H1 (cell line): Measurements from ENCODE around the gene P3H4. TPM values are rescaled to one million over a fixed set of nuclear protein-coding genes. Genes with fewer than 3 reads are reported as not detected.

Source experiments
- ATF3 ChIP-seq: IDR thresholded peaks from 2 replicates; pipeline ENCODE4 v1.6.1; 2011; ENCODE audit warnings: low read depth, mild to moderate bottlenecking, low read length; ENCODE audit not compliant: insufficient read depth
- BACH1 ChIP-seq: IDR thresholded peaks from 2 replicates; pipeline ENCODE4 v1.6.1; 2012; ENCODE audit warnings: low read length, improper control_type of control experiment
- BCL11A ChIP-seq, 2 experiments: IDR thresholded peaks; one replicate each; pipeline ENCODE4 v1.6.1; 2011; ENCODE audit warnings: low read depth in 2 of 2, low read length in 2 of 2, mild to moderate bottlenecking in 2 of 2
- BRCA1 ChIP-seq: IDR thresholded peaks from 2 replicates; pipeline ENCODE4 v1.6.1; 2012; ENCODE audit warnings: low read depth, low read length, improper control_type of control experiment
- CHD1 ChIP-seq: IDR thresholded peaks from 2 replicates; pipeline ENCODE4 v1.6.1; 2012; ENCODE audit warnings: low read depth, low read length, improper control_type of control experiment
- CREB1 ChIP-seq: IDR thresholded peaks from 2 replicates; pipeline ENCODE4 v1.6.1; 2012; ENCODE audit warnings: inconsistent platforms
- CTBP2 ChIP-seq: IDR thresholded peaks from 2 replicates; pipeline ENCODE4 v1.7.0; 2011; ENCODE audit warnings: borderline replicate concordance, mild to moderate bottlenecking, moderate library complexity, mixed read lengths, low read length; ENCODE audit not compliant: insufficient read depth, insufficient read length
- EGR1 ChIP-seq: IDR thresholded peaks from 2 replicates; pipeline ENCODE4 v1.6.1; 2011; ENCODE audit warnings: low read depth, low read length, borderline replicate concordance
- GABPA ChIP-seq: IDR thresholded peaks from 2 replicates; pipeline ENCODE4 v1.6.1; 2011; ENCODE audit warnings: mild to moderate bottlenecking, low read length, moderate library complexity, borderline replicate concordance; ENCODE audit not compliant: insufficient read depth
- HDAC2 ChIP-seq, 2 experiments: fragments of 300-600 bp in 1 of 2; sonication (generic) in 1 of 2; IDR thresholded peaks; 2 replicates each; pipeline ENCODE4 v1.6.1; 2011 to 2012; ENCODE audit warnings: low read depth in 2 of 2, low read length in 2 of 2, mild to moderate bottlenecking in 2 of 2, moderate library complexity in 2 of 2, borderline replicate concordance in 1 of 2, inconsistent platforms in 1 of 2
- HDAC6 ChIP-seq: IDR thresholded peaks from one replicate; pipeline ENCODE4 v1.7.1; 2012; ENCODE audit warnings: low read depth, mild to moderate bottlenecking, inconsistent platforms, low read length, moderate library complexity
- JUND ChIP-seq: IDR thresholded peaks from 2 replicates; pipeline ENCODE4 v1.6.1; 2011; ENCODE audit warnings: mild to moderate bottlenecking, improper control_type of control experiment, low read length
- KDM5A ChIP-seq: fragments of 200-600 bp; IDR thresholded peaks from 2 replicates; pipeline ENCODE4 v1.7.1; 2012; ENCODE audit warnings: mild to moderate bottlenecking, low read length, inconsistent platforms, mixed read lengths
- NANOG ChIP-seq: IDR thresholded peaks from 2 replicates; pipeline ENCODE4 v1.6.1; 2011; ENCODE audit warnings: low read length, low read depth, mild to moderate bottlenecking, inconsistent platforms; ENCODE audit not compliant: insufficient read depth, poor library complexity, severe bottlenecking
- POLR2A ChIP-seq, 2 experiments: IDR thresholded peaks; 1 replicate in 1 of 2; 2 replicates in 1 of 2; pipeline ENCODE4 v1.6.1; 2011; ENCODE audit warnings: low read depth in 2 of 2, low read length in 2 of 2, mild to moderate bottlenecking in 2 of 2; ENCODE audit errors: control extremely low read depth in 1 of 2
- POU5F1 ChIP-seq: IDR thresholded peaks from 2 replicates; pipeline ENCODE4 v1.6.1; 2011; ENCODE audit warnings: low read depth, mild to moderate bottlenecking, low read length, moderate library complexity
- RFX5 ChIP-seq: IDR thresholded peaks from 2 replicates; pipeline ENCODE4 v1.6.1; 2011; ENCODE audit warnings: low read depth, low read length, improper control_type of control experiment, borderline replicate concordance
- RNF2 ChIP-seq: fragments of 200-900, 300-1000 bp; sonication (generic); IDR thresholded peaks from 2 replicates; pipeline ENCODE4 v1.7.1; 2016; ENCODE audit warnings: borderline replicate concordance, low read depth, mild to moderate bottlenecking, antibody characterized with exemption, low read length; ENCODE audit not compliant: poor library complexity, severe bottlenecking; ENCODE audit errors: missing control alignments
- SAP30 ChIP-seq: fragments of 300-600 bp; sonication (generic); IDR thresholded peaks from 2 replicates; pipeline ENCODE4 v1.7.1; 2012; ENCODE audit warnings: low read length, moderate library complexity, mild to moderate bottlenecking, inconsistent platforms; ENCODE audit not compliant: insufficient read depth, insufficient replicate concordance
- SP4 ChIP-seq: IDR thresholded peaks from 2 replicates; pipeline ENCODE4 v1.6.1; 2012; ENCODE audit warnings: low read length, inconsistent platforms
- TBP ChIP-seq: IDR thresholded peaks from 2 replicates; pipeline ENCODE4 v1.6.1; 2011; ENCODE audit warnings: low read depth, low read length, improper control_type of control experiment
- YY1 ChIP-seq: IDR thresholded peaks from 2 replicates; pipeline ENCODE4 v1.6.1; 2011; ENCODE audit warnings: low read depth, mild to moderate bottlenecking, low read length
- ZNF274 ChIP-seq: IDR thresholded peaks from 2 replicates; pipeline ENCODE4 v1.7.0; 2012; ENCODE audit warnings: low read length, borderline replicate concordance; ENCODE audit errors: extremely low read depth
- polyA plus RNA-seq, 7 experiments: library from polyadenylated mRNA; depleted of rRNA in 3 of 7; stranded (reverse) in 5 of 7; unstranded in 2 of 7; fragments of >200 nt in 5 of 7; fragments of 200-250 nt in 2 of 7; gene quantifications; 1 replicate in 5 of 7; 2 replicates in 1 of 7; 4 replicates in 1 of 7; pipeline versions ENCODE4 v1.2.1 to v1.2.3, GENCODE V29; 2011 to 2013; ENCODE audit warnings: missing spikeins in 2 of 7, mixed read lengths in 2 of 7
- total RNA-seq: library from RNA; stranded (reverse); fragmentation: NEBNext Ultra II Directional; extraction: Animal tissue kit (Norgen Biotek cat#: 25700); gene quantifications from 2 replicates; pipeline ENCODE4 v1.2.1, GENCODE V29; 2021

The P3H4 gene
- total and polyA plus RNA-seq, 2 of the 8 experiments (the other 6 are each of a cell fraction or from before 2014, with no cell fraction given): 23.4 to 26.7 TPM

- TF ChIP-seq GABPA (0 out of 2 replicates have a peak, but pooled peaks have one; percentile 13), TBP (peak; percentile 19; the same call in 1 of the 2 replicates), NANOG (no peak), CTBP2 (no peak), EGR1 (peak; percentile 82), POU5F1 (no peak), HDAC2 (IDR thresholded peaks at IDR 0.05; ENCODE audit: borderline replicate concordance in 1 of 2, low read depth in 2 of 2, low read length in 2 of 2) (peak in 1 of 2 experiments; percentile 23; a peak in 1 of 4 replicates), JUND (0 out of 2 replicates have a peak, but pooled peaks have one; percentile 6), YY1 (no peak), BRCA1 (no peak), BCL11A (IDR thresholded peaks at IDR 0.05; ENCODE audit: low read depth in 2 of 2, low read length in 2 of 2) (no peak), CREB1 (no peak; the same call in 1 of the 2 replicates), BACH1 (peak; percentile 71; the same call in 1 of the 2 replicates), SAP30 (no peak), ATF3 (no peak), SP4 (no peak), ZNF274 (no peak), CHD1 (no peak), KDM5A (no peak), RNF2 (no peak), POLR2A (IDR thresholded peaks at IDR 0.05; ENCODE audit: control extremely low read depth in 1 of 2, low read depth in 2 of 2, low read length in 2 of 2) (0 out of 3 replicates have a peak, but pooled peaks of 1 of the 2 experiments have one; percentile 20), RFX5 (no peak), HDAC6 (no peak)
Observed at GRCh38 chr17:41811549-41812380, at the start of gene P3H4 (continued).
